HG02763 (cell line): Measurements from ENCODE around the gene PIGH.

ENCODE experiments used
- ATAC-seq: cut with Tn5 transposase; IDR thresholded peaks from one replicate; pipeline ENCODE4 v1.9.1; 2021; ENCODE audit warnings: mild to moderate bottlenecking, moderate library complexity; ENCODE audit not compliant: unreplicated experiment

The PIGH gene

GRCh38 chr14:67576216-67576955 lies 23.7 kb downstream of the PIGH start:
- ATAC-seq = no peak

DNA sequence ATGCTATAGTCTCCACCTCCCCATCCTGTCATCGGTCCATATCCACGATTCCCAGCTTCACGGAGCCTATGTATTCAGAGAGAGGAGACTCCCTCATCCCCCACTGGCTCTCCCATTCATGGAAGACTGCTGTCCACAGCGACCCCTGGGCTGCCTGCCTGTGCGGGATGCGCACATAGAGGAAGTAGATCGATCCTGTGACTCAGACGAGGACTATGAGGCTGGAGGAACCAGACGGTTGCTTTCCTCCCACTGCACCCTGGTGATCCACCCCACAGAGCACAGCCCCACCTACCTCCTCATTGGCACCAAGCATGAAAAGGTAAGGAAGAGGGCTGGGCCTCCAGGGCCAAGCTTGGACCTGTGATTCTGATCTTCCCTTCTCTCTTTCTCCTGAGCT lies 24.4 kb downstream of the PIGH start:
- ATAC-seq = no peak

- no peak for ATAC-seq
Measured at GRCh38 chr14:67574806-67575205, 25.3 kb downstream of the PIGH start.

DNA sequence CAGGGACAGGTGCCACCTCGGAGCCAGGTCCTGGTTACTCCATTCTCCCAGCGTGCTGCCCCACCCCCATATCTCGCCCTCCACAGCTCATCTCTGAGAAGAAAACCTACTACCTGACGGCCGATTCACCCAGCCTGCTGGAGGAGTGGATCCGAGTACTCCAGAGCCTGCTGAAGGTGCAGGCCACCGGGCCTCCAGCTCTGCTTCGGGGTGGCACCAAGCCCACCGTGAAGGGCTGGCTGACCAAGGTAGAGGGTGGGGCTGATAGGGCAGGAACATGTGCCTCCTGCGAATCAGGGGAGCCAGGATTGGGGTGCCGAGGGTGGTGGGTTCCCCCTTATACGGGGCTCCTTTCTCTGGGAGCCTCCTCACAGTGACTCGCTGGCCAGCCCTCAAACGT lies 25.9 kb downstream of the PIGH start:
- no peak for ATAC-seq

DNA sequence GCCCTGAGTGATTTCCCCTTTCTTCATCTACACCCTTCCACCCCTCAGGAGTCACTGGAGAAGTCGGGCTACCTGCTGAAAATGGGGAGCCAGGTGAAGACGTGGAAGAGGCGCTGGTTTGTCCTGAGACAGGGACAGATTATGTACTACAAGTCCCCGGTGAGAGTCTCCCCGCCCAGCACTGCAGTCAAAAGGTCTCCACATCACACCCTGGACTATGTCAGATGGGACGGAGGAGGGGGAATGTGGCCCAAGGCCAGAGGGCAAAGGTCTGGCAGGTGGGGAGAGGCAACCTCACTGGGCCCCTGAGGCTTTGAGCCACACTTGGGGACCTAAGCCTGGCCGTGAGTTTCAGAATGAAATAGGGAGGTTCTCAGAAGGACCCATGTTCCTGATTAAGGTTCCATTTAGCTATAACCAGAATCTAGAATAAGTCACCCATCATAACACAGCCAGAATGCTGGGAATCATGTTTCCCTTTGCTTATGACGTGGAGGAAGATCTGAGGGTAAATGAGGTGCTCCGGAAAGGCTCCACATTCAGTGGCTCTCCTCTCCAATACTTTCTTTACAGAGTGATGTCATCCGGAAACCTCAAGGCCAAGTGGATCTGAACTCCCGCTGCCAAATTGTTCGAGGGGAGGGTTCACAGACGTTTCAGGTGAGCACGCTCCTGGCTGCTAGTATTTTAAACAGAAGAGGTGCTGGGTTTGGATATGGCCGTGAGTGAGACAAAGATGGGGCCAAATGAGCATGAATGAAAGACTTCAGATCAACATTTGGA lies 26.6 kb downstream of the PIGH start:
- no peak for ATAC-seq

GRCh38 chr14:67572608-67573007 lies 27.5 kb downstream of the PIGH start:
- no peak for ATAC-seq

- ATAC-seq = no peak
Measured at GRCh38 chr14:67571991-67572323, 28.1 kb downstream of the PIGH start.

DNA sequence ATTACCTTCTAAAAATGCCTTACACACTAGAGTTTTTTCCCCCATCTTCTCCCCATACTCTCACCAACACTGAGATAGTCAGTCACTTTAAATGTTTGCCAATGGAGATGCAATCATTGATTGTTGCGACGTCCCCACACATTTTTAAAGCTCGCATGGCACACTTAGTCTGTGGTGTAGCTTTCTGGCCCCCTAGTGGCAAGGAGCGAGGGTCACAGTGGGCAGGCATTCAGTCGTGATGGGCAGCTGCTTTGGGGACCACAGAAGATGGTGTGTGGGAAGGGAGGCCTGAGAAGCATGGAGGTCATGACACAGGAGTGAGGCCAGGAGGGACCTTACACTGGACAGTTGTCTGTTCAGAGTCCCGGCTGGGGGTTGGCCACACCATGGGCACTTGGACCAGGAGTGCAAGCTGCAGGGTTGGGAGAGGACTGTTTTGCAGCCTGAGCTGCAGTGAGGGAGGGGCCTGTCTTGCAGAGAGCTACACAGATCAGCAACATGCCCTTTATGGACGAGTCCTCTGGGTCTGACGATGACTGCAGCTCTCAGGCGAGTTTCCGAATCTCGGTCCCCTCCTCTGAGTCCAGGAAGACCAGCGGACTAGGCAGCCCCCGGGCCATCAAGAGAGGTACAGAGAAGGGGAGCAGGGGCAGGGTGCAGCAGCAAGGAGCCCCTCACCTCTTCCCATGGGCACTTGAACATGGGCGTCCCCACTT lies 28.6 kb downstream of the PIGH start:
- ATAC-seq = peak; percentile 56

- ATAC-seq = no peak
Measured at GRCh38 chr14:67570453-67570852, 29.6 kb downstream of the PIGH start.

GRCh38 chr14:67569651-67570290 lies 30.3 kb downstream of the PIGH start:
- ATAC-seq = no peak

GRCh38 chr14:67569011-67569650 lies 30.9 kb downstream of the PIGH start:
- ATAC-seq = no peak

- ATAC-seq = no peak
Measured at GRCh38 chr14:67567654-67568053, 32.4 kb downstream of the PIGH start.

DNA sequence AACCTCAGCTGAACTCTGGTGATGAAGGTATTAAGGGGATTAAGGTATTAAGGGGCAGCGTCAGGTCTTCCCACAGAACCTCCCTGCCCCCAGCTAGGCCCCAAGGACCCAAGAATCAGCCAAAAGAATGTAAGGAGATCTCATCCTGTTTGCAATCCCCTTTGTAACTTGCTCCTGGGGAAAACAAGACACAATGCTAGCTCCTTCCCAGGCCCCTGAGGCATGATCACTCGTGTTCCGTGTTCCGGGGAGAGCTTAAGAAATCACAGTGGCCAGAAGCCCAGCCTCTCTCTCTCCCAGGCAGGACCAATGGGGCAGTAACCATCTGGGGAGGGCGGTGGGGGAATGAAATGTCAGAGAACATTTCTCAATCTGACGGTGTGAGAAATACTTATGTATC lies 33.2 kb downstream of the PIGH start:
- ATAC-seq = no peak

DNA sequence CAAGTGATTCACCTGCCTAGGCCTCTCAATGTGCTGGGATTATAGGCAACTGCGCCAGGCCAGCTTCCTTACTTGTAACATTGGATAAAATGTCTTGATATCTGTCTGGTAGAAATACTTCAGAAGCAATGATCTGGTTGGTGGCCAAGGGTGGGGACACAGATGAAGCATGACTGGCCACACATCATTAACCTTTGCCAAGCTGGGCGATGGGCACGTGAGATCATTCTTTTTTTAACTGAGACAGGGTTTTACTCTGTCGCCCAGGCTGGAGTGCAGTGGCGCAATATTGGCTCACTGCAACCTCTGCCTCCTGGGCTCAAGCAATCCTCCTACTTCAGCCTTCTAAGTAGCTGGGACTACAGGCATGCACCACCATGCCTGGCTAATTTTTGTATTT lies 35.8 kb downstream of the PIGH start:
- no peak for ATAC-seq

GRCh38 chr14:67562776-67563150 lies 37.3 kb downstream of the PIGH start:
- ATAC-seq = no peak

GRCh38 chr14:67562025-67562775 lies 37.9 kb downstream of the PIGH start:
- ATAC-seq = no peak

DNA sequence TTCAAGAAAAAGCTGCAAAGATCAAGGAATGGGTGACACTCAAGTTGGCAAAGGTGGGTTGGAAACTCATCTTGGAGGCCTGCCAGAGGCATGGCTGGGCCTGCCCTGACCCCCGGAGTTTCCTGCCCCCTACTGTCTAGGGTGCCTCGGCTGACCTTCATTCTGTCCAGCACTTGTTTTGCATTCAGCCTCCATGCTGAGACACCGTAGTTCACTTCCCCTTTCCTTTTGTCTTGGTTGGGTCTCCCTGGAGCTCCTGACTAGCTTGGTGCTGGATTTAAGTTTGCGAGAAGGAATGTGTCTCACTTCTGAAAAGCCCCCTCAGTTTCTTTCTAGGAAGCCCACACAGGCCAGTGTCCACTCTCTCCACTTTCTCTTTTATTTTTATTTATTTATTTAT lies 40.4 kb downstream of the PIGH start:
- ATAC-seq = no peak

- ATAC-seq = no peak
Measured at GRCh38 chr14:67557656-67558055, 42.4 kb downstream of the PIGH start.

DNA sequence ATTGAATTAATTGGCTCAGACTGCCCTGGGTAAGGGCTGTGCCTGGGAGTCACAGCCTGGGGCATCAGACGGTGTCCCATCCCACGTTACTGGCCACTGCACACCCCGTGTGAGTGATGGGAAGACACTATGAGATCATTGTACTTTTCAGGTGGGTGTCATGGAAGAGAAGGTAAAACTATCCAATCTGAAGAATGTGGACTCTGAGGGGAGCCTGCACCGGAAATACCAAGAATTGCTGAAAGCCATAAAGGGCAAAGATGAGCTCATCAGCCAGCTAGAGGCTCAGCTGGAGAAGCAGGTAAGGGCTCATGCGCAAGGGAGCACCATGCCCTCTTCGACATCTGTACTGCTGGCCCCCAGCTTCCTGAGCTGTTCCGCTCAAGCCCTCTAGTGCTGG lies 43.0 kb downstream of the PIGH start:
- no peak for ATAC-seq

GRCh38 chr14:67556671-67557070 lies 43.4 kb downstream of the PIGH start:
- ATAC-seq = no peak
